GM19035 (cell line): ENCODE results near the gene AHNAK.
A peak's percentile ranks its signal among the peaks of the same experiment; 100 is the strongest.
"Not testable (repeated sequence)": the region's sequence is repeated elsewhere in the genome, so short reads cannot be mapped to it uniquely, and the experiment has no call there.

Experiments
- ATAC-seq: cut with Tn5 transposase; IDR thresholded peaks from one replicate; pipeline ENCODE4 v1.9.1; 2021; ENCODE audit not compliant: unreplicated experiment

Gene AHNAK

DNA sequence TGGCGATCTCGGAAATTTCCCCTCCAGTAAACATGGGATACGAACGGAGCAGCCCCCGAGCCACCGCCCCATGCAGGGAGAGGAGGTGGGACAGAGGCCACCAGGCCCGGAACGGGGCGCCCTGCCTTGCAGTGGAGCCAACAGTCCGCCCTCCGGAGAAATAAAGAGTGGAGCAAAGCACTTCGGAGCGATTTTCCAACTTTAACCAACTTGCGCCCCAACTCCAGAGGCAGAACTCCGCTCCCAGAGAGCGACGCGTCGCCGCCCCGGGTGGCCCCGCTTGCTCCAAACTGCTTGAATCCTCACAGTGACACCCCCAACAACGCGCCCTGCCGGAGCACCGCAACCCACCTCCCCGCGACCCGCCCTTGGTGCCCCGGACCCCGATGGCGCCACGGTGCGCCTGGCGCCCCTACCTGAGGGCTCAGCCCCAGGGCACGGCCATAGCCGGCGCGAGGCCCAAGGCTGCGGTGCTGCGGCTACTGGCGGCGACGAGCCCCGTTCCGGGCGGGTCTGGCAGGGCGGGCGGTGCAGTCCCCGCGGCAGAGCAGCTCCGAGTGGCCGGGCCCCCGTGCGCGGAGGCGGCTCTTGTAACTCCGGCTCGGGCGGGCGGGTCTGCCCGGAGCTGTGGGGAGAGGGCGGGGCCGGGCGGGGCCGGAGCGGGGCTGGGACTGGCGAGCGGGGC is at the start of gene AHNAK:
Gene AHNAK, minus strand, starts transcription at position 563 of the 685 bp plus-strand sequence. CDS start 10,708 bp downstream, outside the sequence.
- no peak for ATAC-seq

- ATAC-seq, result no peak
Measured at GRCh38 chr11:62595124-62595523, 48.5 kb upstream of the AHNAK start.

GRCh38 chr11:62593434-62594044 is 46.9 kb upstream of the AHNAK start:
- ATAC-seq, result no peak

DNA sequence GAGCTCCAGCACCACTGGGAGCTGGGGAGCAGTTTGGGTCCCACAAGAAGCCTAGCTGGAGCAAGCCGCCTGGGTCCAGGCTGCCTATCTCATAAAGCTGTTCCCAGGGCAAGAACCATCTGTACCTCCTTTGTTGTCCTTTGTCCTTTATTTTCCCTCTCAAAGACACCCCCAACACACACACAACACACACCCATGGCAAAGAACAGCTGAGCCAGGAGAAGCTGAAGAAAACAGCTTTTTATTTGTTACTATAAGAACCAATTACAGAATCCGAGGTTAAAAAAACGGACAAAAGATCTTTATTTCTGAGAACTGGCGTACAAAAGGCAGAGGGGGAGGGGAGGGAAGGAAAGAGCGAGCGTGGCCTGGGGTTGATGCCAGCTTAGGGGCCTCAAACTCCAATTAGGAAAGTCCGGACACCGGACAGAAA is 46.4 kb upstream of the AHNAK start:
- ATAC-seq, result no peak

- ATAC-seq, result peak; percentile 0
Measured at GRCh38 chr11:62592146-62592815, 45.7 kb upstream of the AHNAK start.

DNA sequence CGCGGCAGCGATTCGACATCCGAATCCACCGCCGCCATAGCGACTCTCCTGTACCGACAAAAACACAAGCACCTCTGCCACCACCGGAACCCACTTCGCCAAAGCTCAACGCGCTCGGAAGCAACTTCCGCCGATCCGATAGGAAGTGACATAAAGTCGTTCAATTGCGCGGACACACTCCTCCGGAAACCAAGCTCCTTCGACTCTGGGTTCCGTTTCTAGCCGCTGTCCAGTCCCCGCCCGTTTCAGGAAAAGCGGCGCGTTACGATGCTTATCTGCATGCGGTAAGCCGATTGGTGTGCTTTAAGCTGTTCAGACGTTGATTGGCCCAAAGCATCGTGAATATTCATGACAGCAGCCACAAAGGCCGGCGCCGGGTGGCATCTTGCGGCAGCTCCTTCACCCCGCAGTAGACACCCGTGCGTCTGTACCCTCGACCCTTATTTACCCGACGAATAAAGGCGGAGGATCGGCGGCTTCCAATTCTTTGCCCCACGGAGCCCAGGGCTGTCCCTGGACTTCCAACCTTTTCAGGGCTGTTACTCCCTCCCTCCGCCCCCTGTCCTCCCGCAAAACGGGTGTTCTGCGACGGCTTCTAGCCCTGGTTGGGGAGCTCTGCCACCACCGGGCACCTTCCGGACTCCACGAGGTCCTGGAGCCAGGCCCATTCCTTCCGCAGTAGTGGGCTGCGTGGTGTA is 45.0 kb upstream of the AHNAK start, which contains the start of gene TUT1:
Gene TUT1, minus strand, starts transcription at position 76 of the 698 bp plus-strand sequence. Its CDS starts 38 bp downstream, at position 38.
- peak; percentile 91 for ATAC-seq

- no peak for ATAC-seq
Measured at GRCh38 chr11:62588966-62589637, 42.5 kb upstream of the AHNAK start.

DNA sequence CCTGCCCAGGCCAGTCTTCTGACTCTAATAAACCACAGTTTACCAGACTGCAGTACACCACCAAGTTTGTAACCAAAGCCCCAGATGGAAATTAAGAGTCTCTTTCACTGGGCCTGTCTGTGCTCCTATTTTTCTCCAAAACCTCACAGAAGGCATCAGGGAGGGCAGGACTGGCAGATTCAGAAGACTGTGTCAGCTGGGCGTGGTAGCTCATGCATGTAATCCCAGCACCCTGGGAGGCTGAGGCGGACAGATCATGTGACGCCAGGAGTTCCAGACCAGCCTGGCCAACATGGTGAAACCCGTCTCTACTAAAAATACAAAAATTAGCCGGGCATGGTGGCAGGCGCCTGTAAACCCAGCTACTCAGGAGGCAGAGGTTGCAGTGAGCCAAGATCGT is 38.8 kb upstream of the AHNAK start:
- ATAC-seq, result not testable (repeated sequence)

DNA sequence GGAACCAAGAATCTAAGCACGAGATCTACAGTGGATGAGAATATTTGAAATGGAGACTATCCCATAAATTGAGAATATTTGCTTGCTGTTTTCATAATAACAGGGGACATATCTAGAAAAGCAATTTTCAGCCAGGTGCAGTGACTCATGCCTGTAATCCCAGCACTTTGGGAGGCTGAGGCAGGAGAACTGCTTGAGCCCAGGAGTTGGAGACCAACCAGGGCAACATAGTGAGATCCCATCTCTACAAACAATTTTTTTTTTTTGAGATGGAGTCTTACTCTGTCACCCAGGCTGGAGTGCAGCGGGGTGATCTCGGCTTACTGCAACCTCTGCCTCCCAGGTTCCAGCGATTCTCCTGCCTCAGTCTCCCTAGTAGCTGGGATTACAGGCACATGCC is 35.1 kb upstream of the AHNAK start:
- not testable (repeated sequence) for ATAC-seq

DNA sequence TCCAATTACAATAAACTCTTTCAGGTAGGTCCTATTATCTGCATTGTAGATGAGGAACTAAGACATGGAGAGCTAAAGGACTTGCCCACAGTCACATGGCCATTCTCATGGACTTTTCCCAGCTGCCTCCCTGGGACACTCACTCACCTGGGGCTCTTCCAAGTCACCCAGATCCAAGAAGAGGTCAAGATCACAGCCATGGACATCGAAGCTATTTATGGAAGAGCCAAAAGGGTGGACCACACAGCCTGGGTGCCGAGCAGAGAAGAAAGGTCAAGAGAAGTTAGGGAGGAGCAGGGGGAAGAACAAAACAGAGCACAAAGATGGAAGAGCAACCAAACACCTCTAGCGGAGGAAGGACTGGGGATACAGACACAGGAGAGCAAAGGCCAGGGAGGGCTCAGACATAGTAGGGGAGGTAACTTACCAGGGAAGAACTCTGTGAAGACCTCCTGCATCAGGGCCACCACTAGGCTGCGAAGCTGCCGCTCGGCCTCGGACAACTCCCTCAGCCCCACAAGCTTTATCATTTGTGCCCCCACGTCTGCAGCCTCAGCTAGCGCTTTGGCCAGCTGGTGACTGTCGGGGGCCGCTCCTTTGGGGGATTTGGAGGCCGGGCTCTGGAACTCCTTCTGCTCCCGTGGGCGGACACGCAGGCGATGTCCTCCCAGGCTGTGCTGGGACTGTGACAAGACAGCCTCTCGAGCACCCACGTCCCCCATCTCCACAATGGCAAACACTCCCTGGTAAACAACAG is 34.5 kb upstream of the AHNAK start:
- ATAC-seq, result no peak

DNA sequence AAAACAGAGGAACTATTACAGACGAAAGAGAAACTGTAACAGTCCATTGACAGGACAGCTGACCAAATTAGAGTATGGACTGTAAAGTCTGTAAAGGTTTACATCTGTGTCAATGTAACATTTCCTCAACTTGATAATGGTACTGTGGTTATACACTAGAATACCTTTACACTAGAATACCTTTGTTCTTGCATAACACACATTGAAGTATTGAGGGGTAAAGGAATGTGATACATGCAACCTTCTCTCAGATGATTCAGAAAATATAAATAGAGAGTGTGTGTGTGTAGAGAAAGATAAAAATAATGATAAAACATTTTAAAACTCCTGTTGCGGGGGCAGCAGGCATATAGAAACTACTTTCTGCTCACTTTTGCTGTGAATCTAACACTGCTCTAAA is 32.6 kb upstream of the AHNAK start:
- ATAC-seq, result no peak

- ATAC-seq, result no peak
Measured at GRCh38 chr11:62578541-62578940, 31.9 kb upstream of the AHNAK start.

DNA sequence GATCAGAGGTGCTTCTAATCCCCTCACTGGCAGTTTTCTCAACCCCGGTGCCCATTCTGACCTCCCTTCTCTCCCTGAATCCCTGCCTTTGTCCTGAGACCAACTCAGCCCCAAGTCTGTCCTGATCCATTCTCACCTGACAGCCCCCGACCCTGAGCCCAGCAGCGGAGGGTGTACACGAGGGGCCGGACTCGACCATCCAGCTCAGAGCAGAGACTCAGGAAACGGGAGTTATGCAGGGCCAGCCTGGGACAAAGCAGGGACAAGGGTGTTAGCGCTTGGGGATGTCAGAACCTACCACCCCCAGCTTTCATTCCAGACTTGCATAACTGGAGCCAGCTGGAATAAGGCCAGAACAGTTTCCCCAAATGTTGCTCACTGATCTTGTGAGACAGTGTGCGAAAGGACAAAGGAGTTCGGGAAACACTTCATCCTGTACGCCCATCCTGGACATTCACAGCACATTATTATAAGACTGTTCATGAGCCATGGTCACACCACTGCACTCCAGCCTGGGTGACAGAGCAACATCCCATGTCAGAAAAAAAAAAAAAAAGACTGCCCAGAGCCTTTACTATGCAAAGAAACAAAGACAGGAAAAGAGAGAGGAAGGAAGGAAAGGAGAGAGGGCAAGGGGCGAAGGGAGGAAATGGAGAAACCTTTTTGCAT is 30.6 kb upstream of the AHNAK start:
- ATAC-seq, result no peak

- no peak for ATAC-seq
Measured at GRCh38 chr11:62575837-62576236, 29.2 kb upstream of the AHNAK start.

DNA sequence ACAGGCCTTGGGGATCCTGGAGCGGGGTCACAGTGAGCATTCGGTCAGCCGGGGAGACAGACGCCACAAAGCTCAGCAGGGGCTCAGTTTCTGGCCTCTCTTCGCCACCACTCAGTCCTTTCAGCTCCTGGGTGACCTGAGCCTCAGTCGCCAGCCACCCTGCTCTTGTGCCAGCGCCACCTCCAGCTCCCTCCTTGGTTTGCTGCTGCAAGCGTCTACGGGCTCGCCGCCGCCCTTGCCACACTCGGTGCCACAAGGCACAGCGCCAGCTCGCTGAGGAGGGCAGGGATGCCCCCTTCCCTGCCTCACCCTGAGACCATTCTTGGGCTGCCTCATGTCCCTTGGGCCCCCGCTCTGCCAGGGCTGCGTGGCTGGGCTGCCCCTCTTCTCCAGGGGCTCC is 28.6 kb upstream of the AHNAK start:
- no peak for ATAC-seq

DNA sequence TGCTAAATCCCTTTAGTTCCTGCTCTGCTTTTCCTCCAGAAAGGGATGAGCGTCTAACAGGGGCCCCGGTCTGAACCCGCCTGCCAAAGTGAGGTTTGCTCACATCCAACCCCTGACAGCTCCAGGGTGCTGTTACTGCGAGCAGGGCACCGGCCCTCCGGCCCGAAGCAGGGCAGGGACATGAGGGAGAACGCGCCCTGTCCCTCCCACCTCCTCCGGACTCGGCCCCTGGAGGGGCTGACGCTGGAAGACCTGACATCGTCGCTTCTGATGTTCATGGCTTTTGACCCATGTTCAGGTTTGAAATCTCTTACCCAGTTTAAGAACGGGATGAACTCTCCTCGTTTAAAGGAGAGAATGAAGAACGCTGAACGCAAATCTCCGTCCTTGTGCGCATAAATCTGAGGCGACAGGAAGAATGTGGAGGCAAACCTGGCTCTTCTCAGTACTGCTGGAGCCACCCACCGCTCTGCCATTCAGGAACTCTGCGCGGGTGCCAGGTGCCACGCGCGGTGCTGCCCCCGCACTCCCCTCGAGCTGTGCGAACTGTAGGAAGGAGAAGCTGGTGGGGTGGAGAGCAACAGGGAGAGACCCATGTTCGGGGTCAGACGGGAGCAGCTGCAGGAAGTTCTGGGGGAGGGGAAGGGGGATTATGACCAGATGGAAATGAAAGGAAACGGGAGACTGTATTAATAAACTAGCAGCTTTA is 27.9 kb upstream of the AHNAK start:
- ATAC-seq, result peak; percentile 16

DNA sequence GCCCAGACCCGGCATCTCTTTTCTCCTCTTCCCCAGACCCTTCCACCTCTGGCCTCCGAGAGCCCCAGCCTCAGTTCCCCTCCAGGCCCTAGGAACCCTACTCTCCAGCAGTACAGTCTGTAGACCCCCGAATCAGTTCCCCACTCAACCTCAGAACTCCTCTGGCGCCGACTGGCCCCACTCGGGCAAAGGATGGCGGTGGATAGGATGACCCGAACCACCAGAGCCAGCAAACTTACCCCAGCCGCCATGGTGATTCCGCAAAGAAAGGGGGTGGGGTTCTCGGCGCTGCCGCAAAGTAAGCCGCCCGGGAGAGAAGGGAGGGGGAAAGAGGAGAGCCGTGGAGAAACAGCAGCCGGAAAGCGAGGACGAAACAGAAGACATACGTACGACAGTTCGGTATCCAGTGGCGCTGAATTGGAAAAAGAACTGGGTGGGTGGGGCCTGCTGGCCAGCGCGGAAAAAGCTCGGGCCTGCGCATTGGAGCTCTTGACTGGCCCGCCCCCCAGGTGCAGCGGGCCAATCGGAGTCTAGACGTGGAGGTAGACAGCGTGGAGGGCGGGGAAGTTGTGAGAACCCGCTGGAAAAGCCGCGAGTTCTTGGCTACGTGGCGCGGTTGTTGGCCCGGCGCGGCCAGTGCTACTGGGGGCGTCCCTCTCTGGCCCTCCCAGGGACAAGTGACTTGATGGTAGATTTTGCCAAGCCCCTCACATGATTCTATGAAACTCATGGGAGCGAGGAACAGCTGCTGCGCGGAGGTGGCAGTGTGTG is 27.2 kb upstream of the AHNAK start, which contains the start of gene EEF1G:
Gene EEF1G, minus strand, starts transcription at position 300 of the 771 bp plus-strand sequence. Its CDS starts 49 bp downstream, at position 251.
- peak; percentile 93 for ATAC-seq

DNA sequence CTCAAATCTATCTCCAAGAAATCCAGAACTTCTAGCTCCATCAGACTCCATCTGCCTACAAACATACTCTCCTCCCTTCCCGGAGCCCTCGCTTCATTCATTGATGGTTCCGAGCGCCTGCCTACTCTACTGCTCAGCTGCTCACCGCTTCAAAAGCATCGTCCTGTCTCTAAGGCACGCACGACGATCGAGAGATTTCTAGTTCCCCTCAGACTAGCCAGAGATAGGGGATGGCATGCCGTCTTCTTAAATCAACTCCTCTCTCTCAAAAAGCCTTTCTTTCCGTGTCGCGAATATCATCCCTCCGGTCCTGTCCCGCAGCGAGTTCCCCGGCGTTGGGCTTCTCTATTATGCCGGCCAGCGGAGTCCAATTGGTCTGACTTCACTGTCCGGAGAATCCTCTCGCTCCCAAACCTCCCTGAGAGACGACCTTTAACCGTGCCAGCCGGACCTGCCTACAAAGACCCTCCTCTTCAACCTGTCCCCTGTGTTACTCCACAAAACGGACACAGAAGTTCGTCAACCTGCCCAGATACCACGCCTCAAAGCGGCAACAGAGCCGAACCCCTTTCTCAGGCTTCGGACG is 26.5 kb upstream of the AHNAK start:
- ATAC-seq, result peak; percentile 1
